DMS53 (cell line): ENCODE results near the gene BACH2.
"Not testable (repeated sequence)": the region's sequence is repeated elsewhere in the genome, so short reads cannot be mapped to it uniquely, and the experiment has no call there.

ENCODE experiments used
- DNase-seq: peaks from one replicate; lab custom pipeline; 2025; lab: John Stamatoyannopoulos, UW

The BACH2 gene

DNA sequence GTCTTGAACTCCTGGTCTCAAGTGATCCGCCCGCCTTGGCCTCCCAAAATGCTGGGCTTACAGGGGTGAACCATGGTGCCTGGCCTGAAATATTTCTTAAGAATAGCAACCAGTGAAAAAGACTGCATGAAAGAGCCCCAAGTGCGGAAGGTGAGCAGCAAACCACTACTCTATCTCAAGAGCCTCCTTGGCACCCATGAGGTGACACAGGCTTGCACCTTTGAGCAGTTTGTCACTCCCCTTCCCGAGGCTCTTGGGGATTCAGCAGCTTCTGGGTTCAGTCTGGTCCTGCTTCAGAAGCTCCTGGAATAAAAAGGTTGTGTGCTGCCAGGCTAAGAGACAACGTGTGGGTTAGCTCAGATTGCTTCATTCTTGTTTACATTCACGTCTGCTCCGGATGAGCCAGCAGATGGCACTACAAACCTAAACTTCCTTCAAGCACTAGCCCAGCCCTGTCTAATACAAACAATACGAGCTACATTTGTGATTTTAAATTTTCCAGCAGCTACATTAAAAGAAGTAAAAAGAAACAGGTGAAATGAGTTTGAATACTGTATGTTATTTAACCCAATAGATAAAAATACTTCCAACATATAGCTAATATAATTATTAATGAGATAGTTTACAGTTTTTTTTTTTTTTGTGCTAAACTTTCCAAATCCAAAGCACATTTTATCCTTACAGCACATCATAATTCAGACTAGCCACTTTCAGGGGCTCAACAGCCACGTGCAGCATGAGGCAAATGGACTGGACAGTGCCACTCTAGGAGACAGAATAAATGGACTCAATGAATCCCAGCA, 356.2 kb downstream of the BACH2 start:
- peak; percentile 86 for DNase-seq

DNA sequence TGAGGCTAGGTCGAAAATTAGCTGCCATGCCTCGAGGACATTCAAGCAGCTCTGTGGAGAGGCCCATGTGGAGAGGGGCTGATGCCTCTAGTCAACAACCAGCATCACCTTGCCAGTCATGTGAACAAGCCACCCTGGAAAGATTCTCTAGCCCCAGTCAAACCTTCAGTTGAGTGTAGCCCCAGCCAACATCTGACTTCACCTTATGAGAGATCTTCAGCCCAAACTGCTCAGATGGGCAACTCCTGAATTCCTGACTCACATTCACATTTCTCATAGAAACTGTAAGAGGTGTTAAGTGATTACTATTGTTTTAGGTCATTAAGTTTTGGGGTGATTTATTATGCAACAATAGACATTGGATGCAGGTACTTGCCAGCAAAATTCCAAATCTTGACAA, 357.5 kb downstream of the BACH2 start:
- DNase-seq, result no peak

DNA sequence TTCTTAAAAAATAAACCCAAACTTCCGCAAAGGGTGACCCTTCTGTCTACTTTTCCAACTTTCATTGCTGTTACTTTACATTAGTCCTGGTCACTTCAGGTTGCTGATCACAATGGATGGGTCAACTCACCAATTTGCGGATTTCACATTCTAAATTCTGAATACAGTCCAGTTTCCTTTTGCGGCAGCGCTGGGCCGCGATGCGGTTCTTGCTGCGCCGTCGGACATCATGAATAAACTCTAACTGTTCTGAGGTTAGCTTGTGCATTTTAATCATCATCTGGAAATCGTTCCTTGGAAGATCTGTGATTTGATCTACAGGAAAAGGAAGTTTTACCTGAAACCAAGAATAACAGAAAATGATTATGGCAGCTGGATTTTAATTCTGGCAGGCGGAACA, 358.6 kb downstream of the BACH2 start:
- no peak for DNase-seq

DNA sequence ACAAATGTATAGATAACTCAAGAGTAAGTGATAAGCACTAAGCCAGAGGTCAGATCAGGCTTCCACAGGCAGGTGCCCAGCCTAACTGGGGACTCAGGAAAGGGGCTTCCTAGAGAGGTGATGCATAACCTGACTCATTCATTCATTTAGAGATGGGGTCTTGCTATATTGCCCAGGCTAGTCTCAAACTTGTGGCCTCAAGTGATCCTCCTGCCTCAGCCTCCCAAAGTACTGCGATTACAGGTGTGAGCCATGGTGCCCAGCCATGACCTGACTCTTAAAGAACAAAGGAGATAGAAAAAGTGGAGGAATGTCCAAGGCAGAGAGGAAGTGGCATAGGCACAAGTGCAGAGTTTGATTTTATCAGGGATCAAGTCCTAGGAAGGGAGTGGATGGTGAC, 360.5 kb downstream of the BACH2 start:
- DNase-seq, result no peak

DNA sequence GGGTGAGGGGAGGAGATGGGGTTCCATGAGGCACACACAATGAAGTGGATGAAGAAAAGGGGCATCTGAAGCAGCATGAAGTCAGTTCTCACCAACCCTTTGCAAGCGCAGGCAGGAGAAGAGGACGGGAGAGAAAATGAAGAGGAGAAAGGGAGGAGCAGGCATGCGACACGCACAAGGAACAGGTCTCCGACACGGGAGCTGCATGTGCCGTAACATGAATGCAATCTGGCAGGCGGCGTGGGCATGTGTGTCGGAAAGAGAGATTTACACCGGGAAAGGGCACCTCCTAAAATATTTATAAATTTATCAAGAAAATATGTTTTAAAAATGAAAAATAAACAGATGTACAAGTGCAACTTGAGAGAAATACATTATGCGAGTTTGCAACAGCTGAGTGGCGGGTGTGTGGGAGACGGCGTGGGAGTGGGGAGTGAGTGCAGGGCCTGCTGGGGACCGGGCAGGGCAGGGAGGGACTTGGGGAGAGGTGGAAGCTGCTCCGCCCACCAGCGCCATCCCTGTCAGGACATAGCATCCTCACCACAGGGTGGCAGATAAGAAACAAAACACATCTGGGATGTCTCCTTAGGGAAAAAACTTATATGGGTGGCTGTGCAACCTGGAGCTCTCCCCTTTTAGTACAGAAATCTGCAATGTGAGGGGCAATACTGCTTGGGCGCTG, 361.8 kb downstream of the BACH2 start:
- no peak for DNase-seq

DNA sequence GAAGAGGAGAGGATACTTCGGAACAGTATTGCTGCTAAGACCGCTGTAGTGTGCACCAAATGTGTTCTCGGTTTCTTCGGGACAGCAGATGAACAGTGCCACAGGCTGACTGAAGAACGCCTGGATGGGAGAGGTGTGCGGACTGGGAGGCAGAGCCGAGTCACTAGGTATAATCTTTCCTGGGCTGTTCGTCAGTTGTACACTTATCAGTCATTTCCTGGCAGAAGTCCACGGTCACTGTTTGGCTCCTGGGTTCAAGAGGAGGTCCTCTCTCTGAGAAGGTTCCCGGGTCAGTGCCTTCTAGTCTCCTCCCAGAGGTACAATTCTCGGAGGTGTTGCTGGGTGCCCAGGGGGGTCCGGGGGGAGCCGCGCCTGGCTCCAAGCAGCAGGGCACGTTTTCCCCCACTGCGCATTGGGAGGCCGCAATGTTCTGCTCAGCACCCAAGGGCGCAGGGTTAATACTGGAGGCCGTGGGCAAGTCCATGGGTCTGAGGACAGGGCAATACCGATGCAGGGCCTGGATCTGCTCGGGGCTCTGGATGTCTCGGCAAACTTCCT, 364.3 kb downstream of the BACH2 start:
- no peak for DNase-seq

DNA sequence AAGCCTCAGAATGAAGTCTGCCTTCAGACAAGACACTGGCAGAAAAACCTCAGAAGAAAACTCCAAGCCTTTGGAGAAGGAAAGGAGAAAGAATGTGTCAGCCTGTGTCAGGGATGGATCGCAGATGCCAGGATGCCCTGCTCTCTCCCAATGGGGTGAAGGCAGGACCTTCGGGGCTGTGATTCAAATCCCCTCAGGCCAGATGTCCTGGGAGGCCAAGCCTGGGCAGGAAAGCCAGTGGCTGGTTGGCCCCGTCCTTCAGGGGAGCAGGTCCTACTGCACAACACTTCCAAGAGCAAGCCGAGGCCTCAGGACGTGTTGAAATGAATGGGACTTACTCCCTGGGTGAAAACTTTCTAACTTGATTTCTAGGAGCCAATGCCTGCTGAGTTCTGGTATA, 365.9 kb downstream of the BACH2 start:
- no peak for DNase-seq

DNA sequence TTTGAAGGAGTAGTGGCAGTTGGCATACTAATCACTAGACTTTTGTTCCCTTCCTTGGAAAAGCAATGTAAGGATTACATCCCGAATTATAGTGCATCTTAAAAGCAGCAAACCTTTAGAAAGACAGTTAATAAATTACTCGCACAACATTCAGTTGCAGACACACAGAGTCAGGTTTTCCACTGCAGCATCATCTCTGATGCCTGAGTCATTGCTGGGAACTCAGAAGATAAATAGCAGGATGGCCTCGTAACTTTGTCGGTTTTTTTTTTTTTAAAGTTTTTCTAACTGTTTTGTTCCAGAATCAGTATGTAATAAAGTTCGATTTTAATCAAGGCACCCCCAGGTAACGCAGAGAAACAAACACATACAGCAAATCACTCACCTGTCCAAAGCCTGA, 368.0 kb downstream of the BACH2 start:
- no peak for DNase-seq

DNA sequence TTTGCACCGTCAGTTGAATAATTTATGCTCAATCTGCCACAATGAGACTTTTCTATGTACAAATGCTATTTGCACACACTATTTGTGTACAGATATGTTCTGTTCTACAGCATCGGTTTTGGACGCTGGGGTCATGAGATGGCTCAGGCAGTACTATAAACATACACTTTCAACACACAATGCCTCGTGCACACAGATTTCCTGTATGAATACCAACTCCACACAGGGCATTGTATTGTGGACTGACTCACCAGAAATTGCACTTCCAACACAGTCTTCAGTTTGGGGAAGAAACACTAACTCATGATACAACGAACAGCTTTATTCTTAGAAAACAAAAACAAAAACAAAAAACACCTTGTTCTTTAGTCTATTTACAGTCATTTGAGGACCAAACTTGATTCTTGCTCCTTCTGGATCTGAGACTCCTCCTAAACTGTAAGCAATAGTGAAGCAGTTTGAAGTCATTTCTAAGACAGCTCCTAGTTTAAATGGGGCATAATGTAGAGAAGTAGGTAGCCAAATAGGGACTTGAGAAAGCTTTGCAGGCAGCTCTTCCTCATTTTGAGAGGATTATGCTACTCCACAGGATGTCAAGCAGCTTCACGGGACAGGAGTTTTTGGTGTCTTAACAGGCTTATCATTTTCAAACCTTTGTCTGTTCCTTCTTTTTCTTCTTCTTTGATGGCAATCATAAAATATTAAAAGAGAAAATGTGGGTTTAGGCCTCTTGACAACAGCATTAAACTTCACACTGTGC, 368.7 kb downstream of the BACH2 start:
- no peak for DNase-seq

DNA sequence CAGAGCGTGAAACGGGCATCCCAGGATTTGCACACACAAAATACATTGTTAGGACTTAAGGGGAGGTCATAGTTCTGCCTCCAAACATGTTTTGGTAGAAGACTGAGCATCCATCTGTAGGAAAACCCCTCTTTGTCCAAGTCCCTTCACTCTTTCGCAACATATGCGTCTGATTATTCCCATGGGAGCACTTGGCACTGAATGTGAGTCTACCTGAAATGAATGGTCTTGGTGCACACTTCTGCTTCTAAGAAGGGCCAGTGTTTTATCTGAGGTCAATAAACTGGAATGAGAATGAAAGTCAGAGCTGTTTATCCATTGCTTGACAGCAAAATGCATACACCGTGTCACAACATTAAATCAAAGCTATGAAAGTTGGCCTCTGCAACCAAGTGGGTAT, 369.4 kb downstream of the BACH2 start:
- no peak for DNase-seq

DNA sequence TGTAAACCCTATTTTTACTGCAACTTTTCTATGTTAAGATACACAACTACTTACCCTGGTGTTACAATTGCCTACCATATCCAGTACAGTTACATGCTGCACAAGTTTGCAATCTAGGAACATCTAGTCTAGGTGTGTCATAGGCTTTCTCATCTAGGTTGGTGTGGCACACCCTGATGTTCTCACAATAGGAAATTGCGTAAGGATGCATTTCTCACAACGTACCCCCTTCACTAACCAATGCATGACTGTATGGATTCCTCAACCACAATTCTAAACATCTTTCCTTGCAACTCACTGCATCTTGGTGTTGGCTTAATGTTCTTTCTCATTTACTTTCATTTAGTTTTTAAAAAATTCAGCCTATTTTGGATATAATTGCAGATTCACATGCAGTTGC, 370.8 kb downstream of the BACH2 start:
- no peak for DNase-seq

DNA sequence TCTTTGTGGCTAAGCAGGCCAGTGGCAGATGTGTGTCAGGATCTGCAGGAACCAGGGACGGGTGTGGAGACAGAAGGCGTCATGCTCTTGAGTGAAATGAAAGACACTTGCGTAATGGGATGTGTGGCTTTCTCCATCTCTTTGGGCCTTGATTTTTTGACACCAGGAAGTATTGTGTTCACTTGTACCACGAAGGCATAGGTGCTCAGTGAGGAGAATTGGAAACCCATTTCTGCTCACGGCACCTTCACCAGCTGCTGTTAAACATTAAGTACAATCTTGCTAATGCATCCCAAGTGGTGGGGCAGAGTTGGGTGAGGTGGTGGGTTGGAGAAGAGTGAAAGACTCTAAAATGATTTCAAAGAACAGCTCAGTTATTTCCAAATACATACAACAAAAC, 372.4 kb downstream of the BACH2 start:
- DNase-seq, result no peak

DNA sequence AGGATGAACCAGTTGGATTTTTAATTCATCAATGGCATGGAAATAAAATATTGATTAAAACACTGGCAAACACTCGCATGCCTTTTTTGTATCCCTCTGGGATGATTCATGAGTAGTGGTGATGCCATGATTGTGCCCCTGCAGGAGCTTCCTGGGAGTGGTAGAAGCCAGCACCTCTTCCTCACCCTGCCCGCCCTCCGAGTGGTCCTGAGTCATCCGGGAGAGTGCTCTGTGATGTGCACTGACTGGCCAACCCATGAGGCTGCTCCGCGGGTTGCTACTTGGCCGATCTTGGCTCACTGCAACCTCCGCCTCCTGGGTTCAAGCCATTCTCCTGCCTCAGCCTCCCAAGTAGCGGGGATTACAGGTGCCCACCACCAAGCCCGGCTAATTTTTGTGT, 375.0 kb downstream of the BACH2 start:
- DNase-seq, result no peak

DNA sequence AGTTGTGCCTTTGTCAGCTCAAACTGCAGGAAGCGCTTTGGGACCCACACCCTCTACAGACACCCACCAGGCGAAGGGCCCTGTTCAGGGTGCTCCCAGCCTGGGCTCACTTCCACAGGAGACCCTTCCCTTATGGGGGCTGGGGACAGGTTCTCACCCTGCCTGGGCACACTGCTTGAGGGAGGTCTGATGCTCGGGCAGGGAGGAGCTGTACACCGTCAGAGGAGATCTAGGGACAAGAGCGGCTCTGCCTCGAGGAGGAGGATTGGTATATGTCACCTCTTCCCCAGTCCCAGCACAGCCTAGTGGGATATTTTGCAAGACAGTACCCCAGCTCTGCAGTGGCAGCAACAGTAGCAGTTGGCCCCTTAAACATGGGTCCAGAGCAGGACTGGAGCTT, 375.4 kb downstream of the BACH2 start:
- no peak for DNase-seq

DNA sequence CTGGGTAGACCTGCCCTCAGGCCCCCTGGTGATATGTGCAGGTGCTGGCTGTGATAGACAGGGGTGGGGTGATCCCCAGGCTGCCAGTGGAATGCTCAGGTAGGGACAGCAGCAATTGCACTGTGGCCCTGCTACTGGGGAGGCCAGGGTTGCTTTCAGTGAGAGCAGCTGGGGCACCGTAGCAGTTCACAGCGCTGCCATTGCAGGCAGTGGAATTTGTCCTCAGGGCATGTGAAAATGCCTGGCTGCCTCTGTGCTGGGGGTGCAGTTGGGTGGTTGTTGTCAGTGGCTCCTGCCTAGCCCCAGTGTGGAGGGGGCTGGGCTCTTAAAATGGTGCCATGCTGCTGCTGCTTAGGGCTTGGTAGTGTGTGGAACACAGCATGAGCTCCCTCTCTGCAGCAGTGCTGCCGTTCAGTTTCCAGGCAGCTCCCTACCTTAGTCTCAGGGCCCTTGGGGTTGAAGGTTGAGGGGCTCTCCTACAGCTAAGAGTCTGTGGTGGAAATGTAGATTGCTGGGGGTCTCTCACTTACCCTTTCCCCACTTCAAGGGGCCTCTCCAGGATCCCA, 378.8 kb downstream of the BACH2 start:
- DNase-seq, result no peak

DNA sequence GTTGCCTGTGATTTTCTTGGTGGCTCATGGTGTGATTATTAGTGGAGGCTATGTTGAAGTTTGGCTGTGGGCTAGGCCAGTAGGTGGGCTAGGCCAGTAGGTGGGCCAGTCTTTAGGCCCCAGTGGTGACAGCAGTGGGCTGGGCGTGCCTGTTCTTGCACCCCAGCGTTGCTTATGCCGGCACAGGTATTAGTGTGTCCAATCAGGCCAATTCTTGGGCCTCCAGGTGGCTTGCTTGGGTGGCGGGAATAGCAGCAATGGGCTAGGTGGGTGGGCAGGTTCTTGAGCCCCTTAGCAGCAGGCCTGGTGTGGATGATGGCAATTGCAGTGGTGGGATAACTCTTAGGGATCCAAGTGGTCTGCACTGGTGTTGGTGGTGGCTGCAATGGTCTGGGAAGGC, 379.4 kb downstream of the BACH2 start:
- DNase-seq, result no peak

DNA sequence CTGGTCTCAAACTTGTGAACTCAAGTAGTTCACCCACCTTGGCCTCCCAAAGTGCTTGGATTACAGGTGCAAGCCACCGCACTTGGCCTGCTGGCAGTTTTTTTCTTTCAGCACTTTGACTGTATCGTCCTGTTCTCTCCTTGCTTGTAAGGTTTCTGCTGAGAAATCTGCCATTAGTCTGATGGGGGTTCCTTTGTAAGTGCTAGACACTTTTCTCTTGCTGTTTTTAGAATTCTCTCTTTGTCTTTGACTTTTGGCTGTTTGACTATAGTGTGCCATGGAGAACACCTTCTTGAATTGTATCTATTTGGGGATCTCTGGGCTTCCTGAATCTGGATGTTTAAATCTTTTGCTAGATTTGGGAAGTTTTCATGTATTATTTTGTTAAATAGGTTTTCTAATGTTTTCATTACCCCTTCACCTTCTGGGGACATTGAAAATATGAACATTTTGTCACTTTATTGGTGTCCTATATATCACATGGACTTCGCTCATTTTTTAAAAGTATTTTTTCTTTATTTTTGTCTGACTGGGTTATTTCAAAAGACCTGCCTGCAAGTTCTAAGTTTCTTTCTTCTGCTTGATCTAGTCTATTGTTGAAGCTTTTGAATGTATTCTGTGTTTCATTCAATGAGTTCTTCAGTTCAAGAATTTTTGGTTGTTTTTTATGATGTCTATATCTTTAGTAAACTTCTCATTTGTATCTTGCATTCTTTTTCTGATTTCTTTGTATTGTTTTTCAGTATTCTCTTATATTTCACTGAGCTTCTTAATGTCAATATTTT, 380.3 kb downstream of the BACH2 start:
- DNase-seq, result no peak

DNA sequence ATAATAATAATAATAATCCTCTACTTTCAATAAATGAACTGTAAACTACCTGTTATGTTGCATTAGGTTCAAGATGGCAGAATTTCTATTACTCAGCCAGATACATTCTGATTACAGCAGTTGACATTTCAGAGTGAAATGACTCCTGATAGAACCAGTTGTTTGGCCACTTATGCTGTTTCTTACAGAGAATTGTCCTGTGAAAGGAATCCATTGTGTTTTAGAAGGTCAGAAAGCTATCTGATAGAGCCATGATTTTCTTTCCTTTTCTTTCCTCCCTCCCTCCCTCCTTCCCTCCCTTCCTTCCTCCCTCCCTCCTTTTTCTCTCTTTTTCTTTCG, 385.8 kb downstream of the BACH2 start:
- DNase-seq, result no peak

DNA sequence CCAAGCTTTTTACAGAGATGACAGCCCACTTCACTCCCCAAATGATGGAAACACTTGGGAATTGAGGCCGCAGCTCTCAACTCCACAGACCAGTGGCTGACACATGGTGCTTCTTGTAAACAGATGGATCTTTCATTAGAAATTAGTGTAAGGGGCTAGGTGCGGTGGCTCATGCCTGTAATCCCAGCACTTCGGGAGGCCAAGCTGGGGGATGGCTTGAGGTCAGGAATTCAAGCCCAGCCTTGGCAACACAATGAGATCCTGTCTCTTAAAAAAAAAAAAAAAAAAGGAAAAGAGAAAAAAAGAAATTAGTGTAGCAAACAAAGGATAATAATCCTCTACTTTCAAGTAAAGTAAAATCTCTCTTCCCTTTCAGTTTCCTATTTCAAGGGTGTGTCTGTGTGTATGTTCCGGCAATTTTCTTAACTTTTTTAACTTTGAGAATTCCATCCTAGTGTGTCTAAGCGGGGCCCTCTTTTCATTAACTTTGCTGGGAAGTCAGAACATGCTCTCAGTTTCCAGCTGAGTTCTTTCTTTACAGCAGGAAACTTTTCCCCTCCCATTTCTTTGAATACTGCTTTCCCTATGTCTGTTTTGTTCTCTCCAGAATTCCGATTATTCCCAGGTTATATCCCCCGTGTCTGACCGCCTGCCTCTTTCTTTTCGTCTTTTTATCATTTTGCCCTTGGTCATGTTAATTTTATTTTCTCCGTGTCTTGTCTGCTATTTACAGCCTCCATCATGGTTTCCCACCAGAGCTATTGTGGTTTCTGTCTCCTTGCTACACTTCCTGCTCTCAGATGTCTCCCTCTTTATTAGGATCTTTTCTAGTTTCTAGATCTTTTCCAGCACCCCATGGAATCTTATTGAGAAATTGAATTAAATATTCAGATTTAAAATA, 386.4 kb downstream of the BACH2 start:
- not testable (repeated sequence) for DNase-seq

DNA sequence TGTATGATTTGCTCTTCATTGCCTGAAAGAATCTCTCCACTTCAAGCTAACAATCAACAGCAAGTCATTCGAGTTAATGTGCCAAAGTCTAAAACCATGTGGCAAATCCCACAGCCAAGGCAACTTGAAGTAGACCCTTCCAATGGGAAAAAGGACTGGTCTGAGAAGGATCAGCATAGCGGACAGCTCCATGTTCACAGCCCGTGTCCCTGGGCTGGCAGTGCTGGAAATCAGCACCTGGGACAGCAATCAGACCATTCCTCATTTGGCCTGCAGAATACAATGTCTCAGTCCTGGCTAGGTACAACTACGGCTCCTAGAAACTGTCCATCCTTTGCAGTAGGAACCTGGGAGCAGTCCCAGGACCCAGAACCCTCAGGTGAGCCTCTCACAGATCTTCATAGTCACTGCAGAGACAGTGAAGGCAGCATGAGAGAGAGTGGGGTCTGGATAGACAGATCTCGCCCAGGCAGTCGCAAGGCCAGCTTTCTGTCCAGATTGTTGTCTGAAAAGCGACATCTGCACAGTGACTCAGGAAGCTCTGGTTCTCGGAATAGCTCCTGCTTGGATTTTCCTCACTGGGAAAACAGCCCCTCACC, 401.3 kb downstream of the BACH2 start:
- peak; percentile 17 for DNase-seq
